HG03342 (cell line): ENCODE results near the gene EIPR1.

Experiments
- ATAC-seq: cut with Tn5 transposase; IDR thresholded peaks from one replicate; pipeline ENCODE4 v1.9.1; 2021; ENCODE audit warnings: mild to moderate bottlenecking, moderate library complexity; ENCODE audit not compliant: unreplicated experiment

Gene EIPR1

GRCh38 chr2:3223080-3223923 is 154.3 kb downstream of the EIPR1 start:
- peak; percentile 84 for ATAC-seq

GRCh38 chr2:3222636-3223035 is 155.0 kb downstream of the EIPR1 start:
- ATAC-seq: peak; percentile 56

- ATAC-seq: no peak
These were observed 158.1 kb downstream of the EIPR1 start for GRCh38 chr2:3219536-3219935.

- ATAC-seq: no peak
These were observed 160.0 kb downstream of the EIPR1 start for GRCh38 chr2:3217646-3218045.

GRCh38 chr2:3216841-3217495 is 160.7 kb downstream of the EIPR1 start:
- no peak for ATAC-seq

- ATAC-seq: no peak
These were observed 162.7 kb downstream of the EIPR1 start for GRCh38 chr2:3214806-3215404.

GRCh38 chr2:3214065-3214464 is 163.6 kb downstream of the EIPR1 start:
- no peak for ATAC-seq

- no peak for ATAC-seq
These were observed 164.6 kb downstream of the EIPR1 start for GRCh38 chr2:3212984-3213383.

GRCh38 chr2:3212061-3212362 is 165.6 kb downstream of the EIPR1 start:
- no peak for ATAC-seq

- no peak for ATAC-seq
These were observed 166.2 kb downstream of the EIPR1 start for GRCh38 chr2:3211256-3212060.

GRCh38 chr2:3210257-3210656 is 167.4 kb downstream of the EIPR1 start:
- no peak for ATAC-seq

GRCh38 chr2:3209258-3209657 is 168.4 kb downstream of the EIPR1 start:
- no peak for ATAC-seq

- ATAC-seq: no peak
These were observed 169.0 kb downstream of the EIPR1 start for GRCh38 chr2:3208591-3208990.

GRCh38 chr2:3208179-3208578 is 169.4 kb downstream of the EIPR1 start:
- no peak for ATAC-seq

GRCh38 chr2:3207091-3207491 is 170.5 kb downstream of the EIPR1 start:
- ATAC-seq: no peak

- ATAC-seq: no peak
These were observed 171.8 kb downstream of the EIPR1 start for GRCh38 chr2:3205845-3206244.

- no peak for ATAC-seq
These were observed 173.4 kb downstream of the EIPR1 start for GRCh38 chr2:3204031-3204821.

- no peak for ATAC-seq
These were observed 174.1 kb downstream of the EIPR1 start for GRCh38 chr2:3203497-3204019.

GRCh38 chr2:3202926-3203325 is 174.7 kb downstream of the EIPR1 start:
- ATAC-seq: no peak

- no peak for ATAC-seq
These were observed 176.3 kb downstream of the EIPR1 start for GRCh38 chr2:3201281-3201680.
